ACC112 (cell line): ENCODE results near the gene ARMC3.

Source experiments
- H2AFZ ChIP-seq: fragments of 200-600 bp; sonication (generic); one replicate; pipeline ENCODE4 v1.6.0; 2017; ENCODE audit warnings: antibody characterized with exemption, low read length; ENCODE audit not compliant: unreplicated experiment
- H3K27ac ChIP-seq: fragments of 200-600 bp; sonication (generic); 2 replicates; pipeline ENCODE4 v1.5.1; 2014; ENCODE audit warnings: low read depth, mild to moderate bottlenecking, antibody characterized with exemption, low read length, moderate library complexity
- H3K27me3 ChIP-seq: fragments of 200-600 bp; sonication (generic); 2 replicates; pipeline ENCODE4 v1.6.1; 2014; ENCODE audit warnings: mild to moderate bottlenecking, antibody characterized with exemption, low read length, moderate library complexity, mixed read lengths; ENCODE audit not compliant: insufficient read depth
- H3K36me3 ChIP-seq: fragments of 200-600 bp; sonication (generic); 2 replicates; pipeline ENCODE4 v1.6.1; 2016; ENCODE audit warnings: mild to moderate bottlenecking, antibody characterized with exemption, low read length, moderate library complexity, mixed read lengths; ENCODE audit not compliant: insufficient read depth
- H3K4me1 ChIP-seq: fragments of 200-600 bp; sonication (generic); one replicate; pipeline ENCODE4 v1.6.1; 2016; ENCODE audit warnings: low read length, mixed read lengths; ENCODE audit not compliant: insufficient read depth, unreplicated experiment, control insufficient read depth
- H3K4me3 ChIP-seq: fragments of 200-600 bp; sonication (generic); 2 replicates; pipeline ENCODE4 v1.5.1; 2014; ENCODE audit warnings: mild to moderate bottlenecking, low read depth, low read length
- H3K79me2 ChIP-seq: fragments of 200-600 bp; sonication (generic); one replicate; pipeline ENCODE4 v1.6.0; 2016; ENCODE audit warnings: low read length; ENCODE audit not compliant: control insufficient read depth, unreplicated experiment, insufficient read depth

Gene ARMC3

DNA sequence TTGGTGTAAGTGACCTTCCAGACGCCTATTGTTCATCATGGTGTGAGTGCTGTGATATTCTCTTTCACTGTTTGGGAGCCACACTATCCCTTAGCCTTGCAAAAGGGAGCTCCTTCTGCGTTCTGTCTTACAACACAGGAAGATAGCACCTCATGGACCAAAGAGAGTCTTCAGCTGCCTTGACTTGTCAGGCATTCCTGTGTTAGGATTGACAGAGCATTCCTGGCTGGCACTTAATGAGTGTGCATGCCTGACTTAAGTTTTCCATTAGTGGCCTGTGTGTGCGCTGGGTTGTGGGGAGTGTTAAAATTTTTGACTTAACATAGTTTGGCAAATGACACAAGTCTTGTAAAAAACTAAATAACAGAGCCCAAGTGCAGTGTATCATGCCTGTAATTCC, 145.7 kb downstream of the ARMC3 start:
- Histone ChIP-seq H3K4me3 (no peak overlapping the region), H3K36me3 (no peaks in the 10 kb centered on the region), H3K27ac (no peak overlapping the region), H3K27me3 (peaks cover 14% of the 10 kb centered on the region), H2AFZ (no peak overlapping the region), H3K4me1 (no peaks in the 10 kb centered on the region), H3K79me2 (no peaks in the 10 kb centered on the region)

GRCh38 chr10:23075672-23076071, 147.8 kb downstream of the ARMC3 start:
- no peak overlapping the region for H2AFZ ChIP-seq

DNA sequence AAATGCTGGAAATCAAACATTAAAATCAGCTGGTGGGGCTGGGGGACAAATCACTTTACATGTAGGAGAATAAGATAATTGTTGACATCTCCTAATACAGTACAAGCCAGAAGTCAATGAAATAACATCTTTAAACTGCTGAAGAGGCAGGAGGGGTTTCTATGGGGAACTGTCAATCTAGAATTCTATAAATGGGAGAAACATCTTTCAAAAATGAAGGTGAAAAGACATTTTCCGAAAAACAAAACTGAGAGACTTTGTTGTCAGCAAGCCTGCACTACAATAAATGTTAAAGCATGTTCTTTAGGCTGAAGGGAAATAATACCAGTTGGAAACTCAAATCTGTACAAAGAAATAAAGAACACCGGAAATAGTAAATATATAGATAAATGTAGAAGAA, 150.3 kb downstream of the ARMC3 start:
- H3K36me3 ChIP-seq, result no peaks in the 10 kb centered on the region
- H3K4me1 ChIP-seq, result no peaks in the 10 kb centered on the region
- H2AFZ ChIP-seq, result no peak overlapping the region
- H3K4me3 ChIP-seq, result no peak overlapping the region
- no peaks in the 10 kb centered on the region for H3K79me2 ChIP-seq
- H3K27me3 ChIP-seq, result peaks cover 50% of the 10 kb centered on the region
- H3K27ac ChIP-seq, result no peak overlapping the region

More at GRCh38 chr10:23075672-23076071, 147.8 kb downstream of the ARMC3 start:
- H3K4me1 ChIP-seq, result no peaks in the 10 kb centered on the region
- peaks cover 32% of the 10 kb centered on the region for H3K27me3 ChIP-seq
- no peaks in the 10 kb centered on the region for H3K79me2 ChIP-seq
- H3K36me3 ChIP-seq, result no peaks in the 10 kb centered on the region
- no peak overlapping the region for H3K27ac ChIP-seq
- no peak overlapping the region for H3K4me3 ChIP-seq

DNA sequence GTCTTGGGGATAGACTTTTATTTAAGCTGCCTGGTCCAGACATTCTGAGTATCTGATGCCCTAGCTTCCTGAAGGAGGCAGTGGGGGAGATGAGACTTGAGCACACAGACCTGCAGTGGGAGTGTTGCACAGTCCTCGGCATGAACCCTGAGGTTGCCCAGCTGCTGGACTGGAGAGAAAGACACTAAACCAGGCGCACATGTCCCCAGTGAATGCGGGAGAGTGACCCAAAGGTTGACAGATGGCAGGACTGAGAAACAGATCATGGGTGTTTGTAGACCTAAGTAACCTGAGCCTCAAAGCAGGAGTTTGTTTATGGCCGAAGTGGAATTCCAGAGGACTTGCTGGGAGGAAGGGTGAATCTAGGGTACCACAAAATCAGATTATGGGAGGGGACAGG, 151.8 kb downstream of the ARMC3 start:
- no peak overlapping the region for H3K4me3 ChIP-seq
- H3K27ac ChIP-seq, result no peak overlapping the region
- H3K36me3 ChIP-seq, result no peaks in the 10 kb centered on the region
- no peak overlapping the region for H2AFZ ChIP-seq
- no peaks in the 10 kb centered on the region for H3K4me1 ChIP-seq
- H3K79me2 ChIP-seq, result no peaks in the 10 kb centered on the region
- H3K27me3 ChIP-seq, result peaks cover 62% of the 10 kb centered on the region

DNA sequence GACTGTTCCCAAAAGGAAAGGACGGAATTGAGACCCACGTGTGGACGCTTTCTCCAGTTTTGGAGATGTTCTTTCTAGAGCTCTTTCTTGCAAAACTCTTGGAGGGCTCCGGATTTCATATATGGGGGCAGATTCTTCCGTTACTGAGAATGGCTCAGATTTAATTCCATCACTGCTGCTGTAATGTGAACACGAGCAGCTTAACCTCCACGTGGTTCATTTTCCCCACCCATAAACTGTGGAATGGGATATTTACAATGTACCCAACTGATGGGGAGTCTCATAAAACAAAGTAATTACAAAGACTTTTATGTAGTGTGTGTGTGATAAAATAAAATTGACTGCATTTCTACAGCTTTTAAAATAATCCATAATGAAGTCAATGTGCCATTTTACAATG, 152.4 kb downstream of the ARMC3 start:
- Histone ChIP-seq H3K27ac (no peak overlapping the region), H3K79me2 (no peaks in the 10 kb centered on the region), H3K27me3 (peaks cover 65% of the 10 kb centered on the region), H3K4me1 (no peaks in the 10 kb centered on the region), H3K36me3 (no peaks in the 10 kb centered on the region), H2AFZ (no peak overlapping the region), H3K4me3 (no peak overlapping the region)

GRCh38 chr10:23081221-23081750, 153.4 kb downstream of the ARMC3 start:
- H3K36me3 ChIP-seq, result no peaks in the 10 kb centered on the region
- no peak overlapping the region for H3K27ac ChIP-seq
- no peak overlapping the region for H3K4me3 ChIP-seq
- H2AFZ ChIP-seq, result no peak overlapping the region
- H3K4me1 ChIP-seq, result no peaks in the 10 kb centered on the region
- no peaks in the 10 kb centered on the region for H3K79me2 ChIP-seq
- peaks cover 65% of the 10 kb centered on the region for H3K27me3 ChIP-seq

GRCh38 chr10:23081891-23082290, 154.0 kb downstream of the ARMC3 start:
- no peaks in the 10 kb centered on the region for H3K79me2 ChIP-seq
- H3K36me3 ChIP-seq, result no peaks in the 10 kb centered on the region
- H3K4me1 ChIP-seq, result no peaks in the 10 kb centered on the region
- no peak overlapping the region for H3K4me3 ChIP-seq
- no peak overlapping the region for H2AFZ ChIP-seq
- H3K27me3 ChIP-seq, result peaks cover 64% of the 10 kb centered on the region
- H3K27ac ChIP-seq, result no peak overlapping the region
